ENCODE results near the gene ATL3.

DNA sequence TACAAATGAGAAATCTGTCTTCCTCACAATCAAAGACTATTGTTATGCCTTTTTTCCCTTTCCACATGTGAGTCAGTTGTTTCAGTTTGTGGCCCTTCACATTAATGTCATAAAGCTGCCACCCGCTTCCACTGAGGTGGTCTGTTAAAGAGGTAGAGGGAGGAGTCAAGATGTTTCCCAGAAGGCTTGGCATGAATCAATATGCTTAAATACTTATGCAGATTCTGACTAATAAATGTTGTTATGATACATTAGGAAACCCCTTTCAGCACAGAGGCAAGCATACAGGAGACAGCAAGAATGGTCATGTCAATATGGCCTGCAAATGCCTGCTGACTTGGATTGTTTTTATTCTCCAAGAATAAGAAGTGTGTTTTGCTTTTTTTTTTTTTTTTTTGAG lies 16.7 kb upstream of the ATL3 start:
- TF ChIP-seq CTCF (IDR thresholded peaks at IDR 0.05; ENCODE audit: low read length): no peak
- no peak for TF ChIP-seq EZH2phosphoT487 (IDR thresholded peaks at IDR 0.05; ENCODE audit: low read length)
- TF ChIP-seq EZH2 (optimal IDR thresholded peaks at IDR 0.05; ENCODE audit: low read depth, low read length): no peak
